ENCODE data around the gene CX3CL1.
"Not testable (repeated sequence)": the region's sequence is repeated elsewhere in the genome, so short reads cannot be mapped to it uniquely, and the experiment has no call there.

CX3CL1 gene

GRCh38 chr16:57341441-57342303, 30.6 kb upstream of the CX3CL1 start:
- Histone ChIP-seq H3K4me2 (ENCODE audit: low read length) (no peak overlapping the region), H3K27me3 (ENCODE audit: insufficient read depth, low read length) (no peaks in the 10 kb centered on the region)

GRCh38 chr16:57342606-57343005, 29.7 kb upstream of the CX3CL1 start:
- not testable (repeated sequence) for H3K4ac ChIP-seq (ENCODE audit: low read depth, low read length); H3K79me1 ChIP-seq (ENCODE audit: low read length); H2AFZ ChIP-seq (ENCODE audit: insufficient read depth, low read length, poor library complexity); H4K8ac ChIP-seq (ENCODE audit: low read depth, low read length); H2BK5ac ChIP-seq (ENCODE audit: low read depth, low read length, poor library complexity); H3K4me2 ChIP-seq (ENCODE audit: low read length); H2BK12ac ChIP-seq (ENCODE audit: low read length); H3K27ac ChIP-seq (ENCODE audit: low read depth, low read length); H3K79me2 ChIP-seq (ENCODE audit: control insufficient read depth, insufficient read depth, low read length, poor library complexity); H3K14ac ChIP-seq (ENCODE audit: low read length); DNase-seq; H3K36me3 ChIP-seq (ENCODE audit: control insufficient read depth in 1 of 2, insufficient read depth in 2 of 2, low read length in 2 of 2); H3K27me3 ChIP-seq (ENCODE audit: insufficient read depth, low read length); H4K91ac ChIP-seq (ENCODE audit: low read depth, low read length); H3K4me1 ChIP-seq (ENCODE audit: control insufficient read depth in 1 of 2, insufficient read depth in 2 of 2, low read length in 2 of 2); H3K9me3 ChIP-seq (ENCODE audit: insufficient read depth, low read depth, low read length); H2BK120ac ChIP-seq (ENCODE audit: insufficient read depth, low read length, poor library complexity); H2AK5ac ChIP-seq (ENCODE audit: low read length); H4K12ac ChIP-seq (ENCODE audit: low read depth, low read length); H3K23ac ChIP-seq (ENCODE audit: low read length); H3K18ac ChIP-seq (ENCODE audit: low read length); H3K9ac ChIP-seq (ENCODE audit: low read length); H3K4me3 ChIP-seq (ENCODE audit: low read depth, low read length)
- WGBS (ENCODE audit: extremely low coverage, insufficient coverage, insufficient read length), result no CpG with 5 or more reads among the region's 9 CpGs

More at GRCh38 chr16:57341441-57342303, 30.6 kb upstream of the CX3CL1 start:
- H2BK12ac ChIP-seq (ENCODE audit: low read length), result no peak overlapping the region
- no CpG with 5 or more reads among the region's 8 CpGs for WGBS (ENCODE audit: extremely low coverage, insufficient coverage, insufficient read length)
- H3K18ac ChIP-seq (ENCODE audit: low read length), result no peak overlapping the region
- no peak overlapping the region for H4K8ac ChIP-seq (ENCODE audit: low read depth, low read length)
- no peak overlapping the region for H2AFZ ChIP-seq (ENCODE audit: insufficient read depth, low read length, poor library complexity)
- no peaks in the 10 kb centered on the region for H3K79me1 ChIP-seq (ENCODE audit: low read length)
- no peak overlapping the region for H2BK5ac ChIP-seq (ENCODE audit: low read depth, low read length, poor library complexity)
- no peak overlapping the region for H3K14ac ChIP-seq (ENCODE audit: low read length)
- DNase-seq, result no peak
- H3K36me3 ChIP-seq (ENCODE audit: control insufficient read depth in 1 of 2, insufficient read depth in 2 of 2, low read length in 2 of 2), result no peaks in the 10 kb centered on the region
- no peak overlapping the region for H3K4me3 ChIP-seq (ENCODE audit: low read depth, low read length)
- no peak overlapping the region for H2AK5ac ChIP-seq (ENCODE audit: low read length)
- H4K91ac ChIP-seq (ENCODE audit: low read depth, low read length), result no peak overlapping the region
- H4K12ac ChIP-seq (ENCODE audit: low read depth, low read length), result no peak overlapping the region
- H3K27ac ChIP-seq (ENCODE audit: low read depth, low read length), result no peak overlapping the region
- peaks cover 3% of the 10 kb centered on the region for H3K79me2 ChIP-seq (ENCODE audit: control insufficient read depth, insufficient read depth, low read length, poor library complexity)
- H3K4me1 ChIP-seq (ENCODE audit: control insufficient read depth in 1 of 2, insufficient read depth in 2 of 2, low read length in 2 of 2), result no peaks in the 10 kb centered on the region
- no peak overlapping the region for H3K23ac ChIP-seq (ENCODE audit: low read length)
- H3K9me3 ChIP-seq (ENCODE audit: insufficient read depth, low read depth, low read length), result peaks cover 3% of the 10 kb centered on the region
- peak overlapping the region; percentile 46 for H2BK120ac ChIP-seq (ENCODE audit: insufficient read depth, low read length, poor library complexity)
- no peak overlapping the region for H3K9ac ChIP-seq (ENCODE audit: low read length)
- H3K4ac ChIP-seq (ENCODE audit: low read depth, low read length), result no peak overlapping the region

DNA sequence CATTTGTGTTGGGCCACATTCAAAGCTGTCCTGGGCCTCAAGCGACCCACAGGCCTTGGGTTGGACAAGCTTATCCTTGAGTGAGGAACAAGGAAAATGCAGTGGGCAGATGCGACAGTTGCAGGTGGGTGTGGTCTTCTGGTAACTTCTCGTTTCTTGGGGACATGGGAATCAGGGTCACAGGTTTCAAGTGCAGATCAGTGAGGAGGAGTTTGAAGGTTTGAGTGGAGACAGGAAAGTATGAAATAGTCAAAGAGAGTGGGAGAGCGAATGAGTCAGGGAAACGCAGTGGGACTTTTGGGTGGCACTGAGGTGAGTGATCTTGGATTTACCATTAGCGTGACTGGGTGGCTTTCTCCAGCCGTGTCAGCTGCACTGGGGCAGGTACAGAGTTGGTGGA, 29.1 kb upstream of the CX3CL1 start:
- Histone ChIP-seq H4K91ac (ENCODE audit: low read depth, low read length) (no peak overlapping the region), H3K4me3 (ENCODE audit: low read depth, low read length) (no peak overlapping the region), H2BK5ac (ENCODE audit: low read depth, low read length, poor library complexity) (no peak overlapping the region), H3K9ac (ENCODE audit: low read length) (no peak overlapping the region), H3K14ac (ENCODE audit: low read length) (no peak overlapping the region), H3K79me2 (ENCODE audit: control insufficient read depth, insufficient read depth, low read length, poor library complexity) (peaks cover 3% of the 10 kb centered on the region), H4K8ac (ENCODE audit: low read depth, low read length) (no peak overlapping the region), H3K4me2 (ENCODE audit: low read length) (no peak overlapping the region), H2BK120ac (ENCODE audit: insufficient read depth, low read length, poor library complexity) (no peak overlapping the region), H3K27ac (ENCODE audit: low read depth, low read length) (no peak overlapping the region), H3K9me3 (ENCODE audit: insufficient read depth, low read depth, low read length) (peaks cover 3% of the 10 kb centered on the region), H3K79me1 (ENCODE audit: low read length) (no peaks in the 10 kb centered on the region), H2BK12ac (ENCODE audit: low read length) (no peak overlapping the region), H3K18ac (ENCODE audit: low read length) (no peak overlapping the region), H2AK5ac (ENCODE audit: low read length) (no peak overlapping the region), H2AFZ (ENCODE audit: insufficient read depth, low read length, poor library complexity) (no peak overlapping the region), H3K4ac (ENCODE audit: low read depth, low read length) (no peak overlapping the region), H3K23ac (ENCODE audit: low read length) (no peak overlapping the region), H3K4me1 (ENCODE audit: control insufficient read depth in 1 of 2, insufficient read depth in 2 of 2, low read length in 2 of 2) (no peaks in the 10 kb centered on the region), H3K27me3 (ENCODE audit: insufficient read depth, low read length) (no peaks in the 10 kb centered on the region), H4K12ac (ENCODE audit: low read depth, low read length) (no peak overlapping the region), H3K36me3 (ENCODE audit: control insufficient read depth in 1 of 2, insufficient read depth in 2 of 2, low read length in 2 of 2) (no peaks in the 10 kb centered on the region)
- DNase-seq, result no peak
- no CpG with 5 or more reads among the region's 7 CpGs for WGBS (ENCODE audit: extremely low coverage, insufficient coverage, insufficient read length)

- H3K79me2 ChIP-seq (ENCODE audit: control insufficient read depth, insufficient read depth, low read length, poor library complexity); H2BK5ac ChIP-seq (ENCODE audit: low read depth, low read length, poor library complexity); H3K4me2 ChIP-seq (ENCODE audit: low read length); H3K36me3 ChIP-seq (ENCODE audit: control insufficient read depth in 1 of 2, insufficient read depth in 2 of 2, low read length in 2 of 2); H2AK5ac ChIP-seq (ENCODE audit: low read length); H3K9ac ChIP-seq (ENCODE audit: low read length); H4K8ac ChIP-seq (ENCODE audit: low read depth, low read length); H3K4me1 ChIP-seq (ENCODE audit: control insufficient read depth in 1 of 2, insufficient read depth in 2 of 2, low read length in 2 of 2); H3K23ac ChIP-seq (ENCODE audit: low read length); H2AFZ ChIP-seq (ENCODE audit: insufficient read depth, low read length, poor library complexity); H4K91ac ChIP-seq (ENCODE audit: low read depth, low read length); H3K18ac ChIP-seq (ENCODE audit: low read length); H3K14ac ChIP-seq (ENCODE audit: low read length); H3K4ac ChIP-seq (ENCODE audit: low read depth, low read length); H3K27me3 ChIP-seq (ENCODE audit: insufficient read depth, low read length); H2BK12ac ChIP-seq (ENCODE audit: low read length); H2BK120ac ChIP-seq (ENCODE audit: insufficient read depth, low read length, poor library complexity); H3K79me1 ChIP-seq (ENCODE audit: low read length); H4K12ac ChIP-seq (ENCODE audit: low read depth, low read length); H3K27ac ChIP-seq (ENCODE audit: low read depth, low read length); H3K4me3 ChIP-seq (ENCODE audit: low read depth, low read length); H3K9me3 ChIP-seq (ENCODE audit: insufficient read depth, low read depth, low read length): not testable (repeated sequence)
- DNase-seq, result peak; percentile 50 to 77
- WGBS (ENCODE audit: extremely low coverage, insufficient coverage, insufficient read length), result no CpG with 5 or more reads among the region's 5 CpGs
These were observed 28.2 kb upstream of the CX3CL1 start for GRCh38 chr16:57344094-57344493.
